CD4-positive, alpha-beta memory T cell (primary cell): ENCODE data around the gene STRN. TPM values are rescaled to one million over a fixed set of nuclear protein-coding genes. Genes with fewer than 3 reads are reported as not detected.

Experiments used
- CTCF ChIA-PET: fragments of 350-600 bp; sonication (Branson Sonifier 250); formaldehyde crosslinking; loops from one replicate; lab custom pipeline; 2021; ENCODE audit warnings: inconsistent platforms; ENCODE audit not compliant: partially characterized antibody; lab: Charles Lee
- POLR2A ChIA-PET: fragments of 350-600 bp; sonication (Branson Sonifier 250); formaldehyde crosslinking; loops from one replicate; lab custom pipeline; 2021; ENCODE audit not compliant: partially characterized antibody; lab: Charles Lee
- DNase-seq, 5 donors: peaks; one replicate each; pipeline versions ENCODE4 v3.0.0 to v3.0.0-alpha.2; 2020 to 2022; ENCODE audit warnings: mixed read lengths in 1 of 5
- H3K27ac ChIP-seq: one replicate; pipeline ENCODE4 v1.7.0; 2013; ENCODE audit warnings: low read depth, low read length
- H3K27me3 ChIP-seq: 2 replicates; pipeline ENCODE4 v1.7.0; 2013; ENCODE audit warnings: mild to moderate bottlenecking, low read length, moderate library complexity; ENCODE audit not compliant: insufficient read depth
- H3K36me3 ChIP-seq: 2 replicates; pipeline ENCODE4 v1.7.0; 2013; ENCODE audit warnings: mild to moderate bottlenecking, low read length, moderate library complexity; ENCODE audit not compliant: insufficient read depth
- H3K4me1 ChIP-seq: 2 replicates; pipeline ENCODE4 v1.7.0; 2013; ENCODE audit warnings: mild to moderate bottlenecking, low read length, moderate library complexity; ENCODE audit not compliant: insufficient read depth
- H3K4me3 ChIP-seq, 2 donors: one replicate each; pipeline ENCODE4 v1.7.0; 2013; ENCODE audit warnings: low read length in 2 of 2, mild to moderate bottlenecking in 1 of 2
- H3K9me3 ChIP-seq, 2 donors: one replicate each; pipeline ENCODE4 v1.7.0; 2013; ENCODE audit warnings: low read length in 2 of 2, control low read depth in 1 of 2; ENCODE audit not compliant: control insufficient read depth in 1 of 2
- H3K27ac Mint-ChIP-seq, 7 donors: one replicate each; pipeline ENCODE4 v1.8.0; 2020 to 2021; ENCODE audit warnings: mixed read lengths in 7 of 7, mild to moderate bottlenecking in 6 of 7, inconsistent platforms in 3 of 7, moderate library complexity in 3 of 7
- H3K27me3 Mint-ChIP-seq, 2 donors: one replicate each; pipeline ENCODE4 v1.8.0; 2020 to 2021; ENCODE audit warnings: mixed read lengths in 2 of 2
- H3K36me3 Mint-ChIP-seq, 2 donors: one replicate each; pipeline ENCODE4 v1.8.0; 2020 to 2021; ENCODE audit warnings: mixed read lengths in 2 of 2, inconsistent platforms in 1 of 2, mild to moderate bottlenecking in 1 of 2
- H3K4me1 Mint-ChIP-seq, 4 donors: one replicate each; pipeline ENCODE4 v1.8.0; 2020 to 2021; ENCODE audit warnings: mixed read lengths in 4 of 4, mild to moderate bottlenecking in 1 of 4
- H3K4me3 Mint-ChIP-seq, 8 donors: one replicate each; pipeline ENCODE4 v1.8.0; 2020 to 2021; ENCODE audit warnings: mixed read lengths in 8 of 8, mild to moderate bottlenecking in 7 of 8, moderate library complexity in 6 of 8, inconsistent platforms in 3 of 8
- H3K9me3 Mint-ChIP-seq, 8 donors: one replicate each; pipeline ENCODE4 v1.8.0; 2020 to 2021; ENCODE audit warnings: mixed read lengths in 8 of 8, mild to moderate bottlenecking in 5 of 8, inconsistent platforms in 3 of 8, moderate library complexity in 1 of 8
- intact Hi-C: fragments of 100-400 bp; cut with micrococcal nuclease; formaldehyde crosslinking; loops from one replicate; pipeline ENCODE4 v1.15.1; 2023
- polyA plus RNA-seq, 2 donors: library from polyadenylated mRNA; unstranded; fragments of 300-500 nt; fragmentation: Illumina TruSeq; gene quantifications; one replicate each; pipeline ENCODE4 v1.2.3, GENCODE V29; 2021
- total RNA-seq, 2 experiments: library from RNA; stranded (reverse); gene quantifications; one replicate each; pipeline ENCODE4 v1.2.3, GENCODE V29; 2021

The STRN gene
- total and polyA plus RNA-seq, 4 experiments from 2014 or later: 6.7 to 33.4 (median 19.6) TPM

DNA sequence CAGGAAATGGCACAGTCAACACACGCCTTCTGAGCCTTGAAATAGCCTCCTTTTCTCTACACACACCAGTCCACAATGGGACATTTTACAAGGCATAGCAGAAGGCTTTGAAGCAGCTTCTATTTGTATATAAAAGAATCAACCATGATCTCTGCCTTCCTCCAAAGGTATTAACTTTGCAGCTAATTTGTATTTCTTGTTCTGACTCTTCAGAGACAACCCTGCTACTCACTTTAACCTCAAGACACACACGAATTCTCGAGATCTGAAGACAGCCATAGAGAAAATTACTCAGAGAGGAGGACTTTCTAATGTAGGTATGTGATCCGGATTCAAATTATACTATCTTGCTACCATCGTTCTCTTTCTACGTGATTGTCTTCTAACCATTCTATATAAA, 165.2 kb downstream of the STRN start:
- no peaks in the 10 kb centered on the region for H3K4me1 ChIP-seq
- Mint-ChIP-seq H3K36me3 (no peaks in the 10 kb centered on the region), H3K27ac (no peak overlapping the region), H3K4me3 (no peak overlapping the region), H3K27me3 (peaks cover 13 to 20% of the 10 kb centered on the region in 2 donors), H3K9me3 (peaks cover 0 to 4% (median 0%) of the 10 kb centered on the region in 8 donors), H3K4me1 (peaks cover 9 to 12% (median 10%) of the 10 kb centered on the region in 4 donors)
- no peak overlapping the region for H3K27ac ChIP-seq
- H3K27me3 ChIP-seq: no peaks in the 10 kb centered on the region
- POLR2A ChIA-PET: no interaction called here
- no peak overlapping the region for H3K4me3 ChIP-seq
- CTCF ChIA-PET: interaction anchor here (2.0 kb wide), 1 partner anchor 21 kb away, joined by 7 read pairs; no protein-coding TSS in a partner anchor
- H3K36me3 ChIP-seq: no peaks in the 10 kb centered on the region
- intact Hi-C loops: no loop called here
- no peaks in the 10 kb centered on the region for H3K9me3 ChIP-seq
- no peak for DNase-seq

DNA sequence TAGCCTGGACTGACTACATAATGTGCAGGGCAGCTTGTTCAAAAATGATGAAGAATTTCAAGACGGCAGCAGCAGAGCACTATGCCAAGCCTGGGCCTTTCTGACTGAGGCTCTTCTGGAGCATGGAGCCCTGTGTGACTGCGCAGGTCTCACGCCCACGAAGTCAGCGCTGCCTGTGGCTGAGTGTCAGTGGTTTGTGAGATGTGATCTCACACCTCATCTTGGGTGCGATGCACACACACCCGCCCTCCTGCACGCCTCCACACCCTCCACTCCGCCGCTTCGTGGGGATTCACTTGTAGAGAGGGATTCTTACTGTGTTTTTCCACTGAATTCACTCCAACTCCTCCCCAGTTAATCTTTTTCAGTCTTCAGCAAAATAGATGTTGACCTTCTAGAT, 166.0 kb downstream of the STRN start:
- H3K4me1 ChIP-seq: no peaks in the 10 kb centered on the region
- peak in 1 of 5 donors; percentile 9 for DNase-seq
- no peak overlapping the region for H3K27ac ChIP-seq

DNA sequence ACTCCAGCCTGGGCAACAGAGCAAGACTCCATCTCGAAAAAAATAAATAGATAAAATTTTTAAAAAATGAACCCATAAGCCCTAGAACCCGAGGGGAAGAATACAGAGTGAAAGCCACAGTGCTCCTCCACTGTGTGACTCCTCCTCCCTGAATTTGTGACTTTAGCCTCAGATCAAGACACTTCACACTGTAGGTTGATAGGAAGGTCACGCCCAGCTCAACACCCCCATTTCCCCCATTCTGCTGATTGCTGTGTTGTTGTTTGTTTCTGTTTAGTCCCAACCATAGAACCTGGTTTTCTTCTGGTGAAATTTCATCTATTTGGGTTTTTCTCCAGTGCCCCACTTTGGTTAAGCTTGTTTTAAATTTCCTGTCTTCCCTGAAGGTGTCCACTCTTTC, 167.6 kb downstream of the STRN start:
- no peak overlapping the region for H3K27ac ChIP-seq
- no peak for DNase-seq
- intact Hi-C loops: no loop called here
- Mint-ChIP-seq H3K4me3 (no peak overlapping the region), H3K27me3 (peaks cover 14 to 24% of the 10 kb centered on the region in 2 donors), H3K27ac (peak overlapping the region in 1 of 7 donors; percentile 20), H3K36me3 (no peaks in the 10 kb centered on the region), H3K4me1 (peaks cover 8 to 12% (median 9%) of the 10 kb centered on the region in 4 donors), H3K9me3 (peaks cover 0 to 4% (median 0%) of the 10 kb centered on the region in 8 donors)
- no peak overlapping the region for H3K4me3 ChIP-seq
- ChIA-PET POLR2A (no interaction called here), CTCF (interaction anchor here (1.4 to 1.5 kb wide), 2 partner anchors 13 to 17 kb away, joined by 3 to 5 read pairs; no protein-coding TSS in a partner anchor)
- no peaks in the 10 kb centered on the region for H3K36me3 ChIP-seq
- H3K9me3 ChIP-seq: no peaks in the 10 kb centered on the region
- no peaks in the 10 kb centered on the region for H3K27me3 ChIP-seq
- no peaks in the 10 kb centered on the region for H3K4me1 ChIP-seq

More for the DNA sequence above, 166.0 kb downstream of the STRN start:
- Mint-ChIP-seq H3K36me3 (no peaks in the 10 kb centered on the region), H3K9me3 (peaks cover 0 to 4% (median 0%) of the 10 kb centered on the region in 8 donors), H3K27ac (peak overlapping the region in 2 of 7 donors; percentile 68), H3K4me1 (peaks cover 8 to 12% (median 9%) of the 10 kb centered on the region in 4 donors), H3K27me3 (peaks cover 14 to 24% of the 10 kb centered on the region in 2 donors), H3K4me3 (peak overlapping the region in 3 of 8 donors; percentile 7 to 32 (median 22))
- intact Hi-C loops: no loop called here
- no peaks in the 10 kb centered on the region for H3K36me3 ChIP-seq
- no peak overlapping the region for H3K4me3 ChIP-seq
- ChIA-PET POLR2A (no interaction called here), CTCF (no interaction called here)
- H3K27me3 ChIP-seq: no peaks in the 10 kb centered on the region
- no peaks in the 10 kb centered on the region for H3K9me3 ChIP-seq

DNA sequence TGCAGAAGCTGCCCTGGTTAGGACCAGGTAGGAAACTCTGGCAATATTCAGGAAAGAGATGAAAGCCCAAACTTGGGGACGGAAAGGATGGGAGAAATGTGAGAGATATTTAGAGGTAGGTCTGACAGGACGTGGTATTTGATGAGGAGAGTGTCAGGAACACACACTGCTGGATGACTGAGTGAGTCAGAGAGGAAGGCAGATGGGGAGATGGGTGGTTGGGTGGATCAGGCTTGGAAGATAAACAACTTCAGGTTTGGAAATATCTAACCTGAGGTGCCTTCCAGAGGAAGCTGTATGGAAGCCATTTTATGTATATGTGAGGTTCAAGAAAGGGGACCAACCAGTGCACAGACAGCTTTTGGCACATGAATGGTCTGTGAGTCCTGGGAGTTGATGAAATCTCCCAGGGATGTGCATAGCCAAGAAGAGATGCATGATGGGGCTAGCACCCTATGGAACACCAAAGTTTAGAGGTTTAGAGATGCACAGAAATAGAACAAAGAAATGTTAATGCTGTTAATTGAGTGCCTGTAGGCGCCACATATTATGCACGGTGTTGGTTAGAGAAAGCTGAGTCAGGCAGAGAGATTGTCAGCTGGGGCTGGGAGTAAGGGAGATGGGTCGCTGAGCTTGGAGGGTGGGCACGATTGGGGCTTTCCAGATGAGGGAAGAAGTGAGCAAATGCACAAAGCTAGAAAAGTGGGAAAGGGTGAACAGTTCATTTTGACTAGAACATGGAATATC, 168.8 kb downstream of the STRN start:
- no peaks in the 10 kb centered on the region for H3K36me3 Mint-ChIP-seq
- no peaks in the 10 kb centered on the region for H3K36me3 ChIP-seq
- DNase-seq: no peak
- ChIA-PET POLR2A (no interaction called here), CTCF (interaction anchor here (1.5 to 9.7 kb wide), 2 partner anchors 15 to 17 kb away, joined by 5 to 110 read pairs; no protein-coding TSS in a partner anchor)
- H3K27ac Mint-ChIP-seq: no peak overlapping the region
- H3K4me1 ChIP-seq: no peaks in the 10 kb centered on the region
- peaks cover 9 to 12% (median 9%) of the 10 kb centered on the region in 4 donors for H3K4me1 Mint-ChIP-seq
- H3K4me3 Mint-ChIP-seq: no peak overlapping the region
- H3K27ac ChIP-seq: no peak overlapping the region
- H3K9me3 Mint-ChIP-seq: peaks cover 0 to 3% (median 0%) of the 10 kb centered on the region in 8 donors
- H3K9me3 ChIP-seq: no peaks in the 10 kb centered on the region
- H3K27me3 Mint-ChIP-seq: peaks cover 14 to 24% of the 10 kb centered on the region in 2 donors
- no peaks in the 10 kb centered on the region for H3K27me3 ChIP-seq
- H3K4me3 ChIP-seq: no peak overlapping the region
- intact Hi-C loops: no loop called here

Other genes starting within 250 kb of the STRN start
- 10 to 100 TPM; 52.6 to 55.2 TPM for gene HEATR5B, start 117.8 kb upstream of the STRN start, total RNA-seq
- gene HEATR5B, start 117.8 kb upstream of the STRN start, polyA plus RNA-seq: 10 to 100 TPM in 1 of 2 donors, 1 to 10 TPM in 1; 6.1 to 20.7 TPM
- 10 to 100 TPM; 17.3 to 18.9 TPM for gene GPATCH11, start 118.0 kb upstream of the STRN start, total RNA-seq
- gene GPATCH11, start 118.0 kb upstream of the STRN start, polyA plus RNA-seq: 1 to 10 TPM; 9.2 to 9.9 TPM
- 10 to 100 TPM; 28.8 to 31.6 TPM for gene EIF2AK2, start 190.4 kb upstream of the STRN start, total RNA-seq
- 10 to 100 TPM; 14.6 to 44.1 TPM for gene EIF2AK2, start 190.4 kb upstream of the STRN start, polyA plus RNA-seq
- gene SULT6B1, start 222.1 kb upstream of the STRN start, total RNA-seq: not detected
- not detected for gene SULT6B1, start 222.1 kb upstream of the STRN start, polyA plus RNA-seq
- gene CEBPZOS, start 230.0 kb upstream of the STRN start, total RNA-seq: 10 to 100 TPM; 39.6 to 41.0 TPM
- gene CEBPZOS, start 230.0 kb upstream of the STRN start, polyA plus RNA-seq: 10 to 100 TPM; 41.3 to 44.8 TPM